H1 (cell line): ENCODE data around the gene PLD2.

Source experiments
- ATF3 ChIP-seq: IDR thresholded peaks from 2 replicates; pipeline ENCODE4 v1.6.1; 2011; ENCODE audit warnings: low read depth, mild to moderate bottlenecking, low read length; ENCODE audit not compliant: insufficient read depth
- CTCF ChIP-seq, 3 experiments: IDR thresholded peaks; 1 replicate in 2 of 3; 2 replicates in 1 of 3; pipeline versions ENCODE4 v1.5.1 to v1.6.1; 2011; ENCODE audit warnings: low read length in 3 of 3, mild to moderate bottlenecking in 3 of 3, inconsistent platforms in 2 of 3, low read depth in 1 of 3, moderate library complexity in 1 of 3; ENCODE audit not compliant: insufficient read depth in 1 of 3; ENCODE audit errors: control extremely low read depth in 1 of 3
- EZH2 ChIP-seq: fragments of 200-600 bp; sonication (generic); IDR thresholded peaks from 2 replicates; pipeline ENCODE4 v1.7.1; 2012; ENCODE audit warnings: low read depth, mild to moderate bottlenecking, moderate library complexity, low read length, inconsistent platforms; ENCODE audit not compliant: severe bottlenecking
- GABPA ChIP-seq: IDR thresholded peaks from 2 replicates; pipeline ENCODE4 v1.6.1; 2011; ENCODE audit warnings: mild to moderate bottlenecking, low read length, moderate library complexity, borderline replicate concordance; ENCODE audit not compliant: insufficient read depth
- MAFK ChIP-seq: IDR thresholded peaks from 2 replicates; pipeline ENCODE4 v1.6.1; 2012; ENCODE audit warnings: low read depth, mild to moderate bottlenecking, improper control_type of control experiment, low read length
- MAX ChIP-seq: IDR thresholded peaks from 2 replicates; pipeline ENCODE4 v1.6.1; 2012; ENCODE audit warnings: inconsistent platforms
- RAD21 ChIP-seq, 2 experiments: IDR thresholded peaks in 1 of 2; conservative IDR thresholded peaks in 1 of 2; 2 replicates each; pipeline ENCODE4 v1.6.1; 2011; ENCODE audit warnings: low read depth in 2 of 2, low read length in 2 of 2, improper control_type of control experiment in 1 of 2, inconsistent platforms in 1 of 2, mild to moderate bottlenecking in 1 of 2, moderate library complexity in 1 of 2
- SRF ChIP-seq: IDR thresholded peaks from 2 replicates; pipeline ENCODE4 v1.6.1; 2011; ENCODE audit warnings: mild to moderate bottlenecking, low read depth, low read length, moderate library complexity

GRCh38 chr17:4764595-4764994 lies 42.4 kb upstream of the PLD2 start:
- TF ChIP-seq MAX: no peak
- TF ChIP-seq ATF3: no peak
- no peak for TF ChIP-seq SRF
- TF ChIP-seq CTCF (IDR thresholded peaks at IDR 0.05; ENCODE audit: control extremely low read depth in 1 of 3, insufficient read depth in 1 of 3, low read depth in 1 of 3, low read length in 3 of 3): no peak
- no peak for TF ChIP-seq MAFK
- TF ChIP-seq RAD21 (IDR thresholded peaks at IDR 0.05 in 1 of 2, conservative IDR thresholded peaks at IDR 0.05 in 1 of 2; ENCODE audit: low read depth in 2 of 2, low read length in 2 of 2): no peak
- TF ChIP-seq EZH2: no peak
- TF ChIP-seq GABPA: no peak
